Measurements from ENCODE around the gene NTN4. TPM values are rescaled to one million over a fixed set of nuclear protein-coding genes. Genes with fewer than 3 reads are reported as not detected.
"Not testable (repeated sequence)": the region's sequence is repeated elsewhere in the genome, so short reads cannot be mapped to it uniquely, and the experiment has no call there.

Gene NTN4
- total RNA-seq, 1 donor from 2014 or later, result 0.59 TPM

- Mint-ChIP-seq H3K36me3 (ENCODE audit: unreplicated experiment) (no peaks in the 10 kb centered on the region), H3K27ac (ENCODE audit: unreplicated experiment) (no peak overlapping the region), H3K4me1 (ENCODE audit: low read depth, unreplicated experiment) (no peaks in the 10 kb centered on the region), H3K9me3 (ENCODE audit: unreplicated experiment) (no peaks in the 10 kb centered on the region), H3K27me3 (ENCODE audit: unreplicated experiment) (peaks cover 3% of the 10 kb centered on the region), H3K4me3 (ENCODE audit: unreplicated experiment) (no peak overlapping the region)
- no peak for DNase-seq
- peak; percentile 59 for TF ChIP-seq CTCF (IDR thresholded peaks at IDR 0.05; ENCODE audit: partially characterized antibody, unreplicated experiment)
Observed at GRCh38 chr12:95815632-95816212, 25.2 kb upstream of the NTN4 start.

- not testable (repeated sequence) for H3K27me3 Mint-ChIP-seq (ENCODE audit: unreplicated experiment); H3K4me3 Mint-ChIP-seq (ENCODE audit: unreplicated experiment); H3K4me1 Mint-ChIP-seq (ENCODE audit: low read depth, unreplicated experiment); H3K36me3 Mint-ChIP-seq (ENCODE audit: unreplicated experiment); H3K9me3 Mint-ChIP-seq (ENCODE audit: unreplicated experiment); DNase-seq; H3K27ac Mint-ChIP-seq (ENCODE audit: unreplicated experiment)
Observed at GRCh38 chr12:95812155-95812554, 21.6 kb upstream of the NTN4 start.

DNA sequence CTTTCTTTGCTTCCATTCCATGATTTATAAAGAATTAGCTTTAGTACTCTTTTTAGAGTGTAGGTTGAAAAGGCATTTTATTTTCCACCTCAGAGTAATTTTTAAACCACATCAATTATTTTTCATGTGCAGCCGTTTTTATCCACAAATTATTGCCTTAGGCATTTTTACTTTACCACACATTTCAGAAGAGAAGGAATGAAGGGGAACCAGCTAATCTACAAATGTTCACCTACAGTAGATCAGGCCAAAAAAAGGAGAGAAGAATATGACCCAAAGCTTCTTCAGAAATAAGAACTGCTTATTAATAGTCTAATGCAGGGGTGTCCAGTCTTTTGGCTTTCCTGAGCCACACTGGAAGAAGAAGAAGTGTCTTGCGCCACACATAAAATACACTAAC, 19.8 kb upstream of the NTN4 start:
- Mint-ChIP-seq H3K36me3 (ENCODE audit: unreplicated experiment) (peaks cover 5% of the 10 kb centered on the region), H3K4me1 (ENCODE audit: low read depth, unreplicated experiment) (no peaks in the 10 kb centered on the region), H3K9me3 (ENCODE audit: unreplicated experiment) (no peaks in the 10 kb centered on the region), H3K4me3 (ENCODE audit: unreplicated experiment) (no peak overlapping the region), H3K27me3 (ENCODE audit: unreplicated experiment) (peaks cover 3% of the 10 kb centered on the region), H3K27ac (ENCODE audit: unreplicated experiment) (no peak overlapping the region)
- no peak for DNase-seq
- TF ChIP-seq CTCF (IDR thresholded peaks at IDR 0.05; ENCODE audit: partially characterized antibody, unreplicated experiment), result no peak

DNA sequence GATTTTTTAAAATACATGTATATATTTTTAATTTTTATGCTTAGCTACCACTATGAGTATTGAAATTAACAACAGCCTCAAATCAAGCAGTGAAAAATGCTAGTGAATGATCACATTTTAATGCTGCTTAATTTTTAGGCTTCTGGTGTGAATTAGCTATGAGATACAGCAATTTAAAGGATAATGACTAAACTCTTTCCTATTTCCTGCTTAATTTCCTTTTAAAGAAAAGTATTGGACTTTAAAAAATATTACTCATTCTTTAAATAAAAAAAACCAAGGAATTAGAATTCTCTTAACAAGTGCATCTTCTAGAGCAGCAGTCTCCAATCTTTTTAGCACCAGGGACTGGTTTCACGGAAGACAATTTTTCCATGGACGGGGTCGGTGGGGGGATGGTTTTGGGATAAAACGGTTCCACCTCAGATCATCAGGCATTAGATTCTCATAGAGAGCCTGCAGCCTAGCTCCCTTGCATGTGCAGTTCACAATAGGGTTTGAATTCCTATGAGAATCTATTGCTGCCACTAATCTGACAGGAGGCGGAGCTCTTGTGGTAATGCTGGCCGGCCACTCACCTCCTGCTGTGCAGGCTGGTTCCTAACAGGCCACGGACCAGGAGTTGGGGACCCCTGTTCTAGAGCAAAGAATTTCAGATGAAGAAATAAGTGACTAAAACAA, 18.6 kb upstream of the NTN4 start:
- TF ChIP-seq CTCF (IDR thresholded peaks at IDR 0.05; ENCODE audit: partially characterized antibody, unreplicated experiment), result no peak
- peaks cover 5% of the 10 kb centered on the region for H3K36me3 Mint-ChIP-seq (ENCODE audit: unreplicated experiment)
- H3K9me3 Mint-ChIP-seq (ENCODE audit: unreplicated experiment), result no peaks in the 10 kb centered on the region
- DNase-seq, result no peak
- no peak overlapping the region for H3K27ac Mint-ChIP-seq (ENCODE audit: unreplicated experiment)
- H3K4me3 Mint-ChIP-seq (ENCODE audit: unreplicated experiment), result no peak overlapping the region
- no peaks in the 10 kb centered on the region for H3K4me1 Mint-ChIP-seq (ENCODE audit: low read depth, unreplicated experiment)
- peaks cover 3% of the 10 kb centered on the region for H3K27me3 Mint-ChIP-seq (ENCODE audit: unreplicated experiment)

GRCh38 chr12:95808146-95808545, 17.6 kb upstream of the NTN4 start:
- H3K36me3 Mint-ChIP-seq (ENCODE audit: unreplicated experiment), result peaks cover 5% of the 10 kb centered on the region
- H3K27ac Mint-ChIP-seq (ENCODE audit: unreplicated experiment), result no peak overlapping the region
- no peaks in the 10 kb centered on the region for H3K4me1 Mint-ChIP-seq (ENCODE audit: low read depth, unreplicated experiment)
- TF ChIP-seq CTCF (IDR thresholded peaks at IDR 0.05; ENCODE audit: partially characterized antibody, unreplicated experiment), result no peak
- DNase-seq, result no peak
- peaks cover 3% of the 10 kb centered on the region for H3K27me3 Mint-ChIP-seq (ENCODE audit: unreplicated experiment)
- H3K4me3 Mint-ChIP-seq (ENCODE audit: unreplicated experiment), result no peak overlapping the region
- no peaks in the 10 kb centered on the region for H3K9me3 Mint-ChIP-seq (ENCODE audit: unreplicated experiment)

Data from glutamatergic neuron (in vitro differentiated cells).